GM12892 (cell line): ENCODE measurements around the gene RASA2.

ENCODE experiments used
- POLR2A ChIP-seq: IDR thresholded peaks from 2 replicates; pipeline ENCODE4 v1.6.1; 2011; ENCODE audit warnings: low read depth, low read length, control low read depth
- POLR2AphosphoS5 ChIP-seq: IDR thresholded peaks from 2 replicates; pipeline ENCODE4 v1.6.1; 2011; ENCODE audit warnings: low read depth, low read length, control low read depth

DNA sequence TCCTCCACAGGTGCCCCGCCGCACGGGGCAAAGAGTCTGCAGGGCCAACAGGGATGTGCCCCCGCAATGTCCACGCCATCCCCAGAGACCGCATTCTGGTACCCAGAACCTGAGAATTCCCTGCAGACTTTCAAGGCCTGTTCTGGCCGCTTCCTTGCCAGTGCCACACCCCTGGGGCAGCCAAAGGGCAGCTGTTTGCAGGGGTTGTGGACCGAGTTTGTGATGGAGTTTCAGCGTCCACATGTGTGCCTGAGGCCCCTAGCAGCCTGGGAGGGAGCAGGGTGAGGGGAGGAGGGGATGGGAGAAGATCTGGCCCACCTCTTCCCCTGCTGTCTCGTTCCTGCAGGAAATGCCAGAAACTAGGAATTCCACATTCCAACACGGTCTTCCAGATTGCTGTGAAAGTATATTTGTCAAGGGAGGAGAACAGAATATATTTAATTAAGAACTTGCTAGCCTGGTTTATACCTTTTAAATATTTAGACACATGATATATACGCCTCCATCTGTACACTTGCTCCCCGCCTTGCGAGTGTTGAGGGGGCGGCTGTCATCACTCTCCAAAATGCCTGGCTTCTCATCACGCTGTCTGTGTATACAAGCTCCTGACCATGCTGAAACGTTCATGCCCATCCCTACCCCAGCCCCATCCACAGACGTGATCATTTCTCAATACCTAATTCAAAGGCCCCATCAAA lies 31.1 kb upstream of the RASA2 start:
- TF ChIP-seq POLR2AphosphoS5 = no peak
- no peak for TF ChIP-seq POLR2A
